Thoracic aorta (tissue), 2 donors: ENCODE results near the gene ROGDI. TPM values are rescaled to one million over a fixed set of nuclear protein-coding genes. Genes with fewer than 3 reads are reported as not detected.

ENCODE experiments used
- ATAC-seq: fragments of 150-250 bp; one replicate; pipeline ENCODE4 v1.8.0; 2017; ENCODE audit warnings: low read depth; ENCODE audit not compliant: insufficient number of reproducible peaks, low FRiP score
- DNase-seq: peaks from one replicate; pipeline ENCODE4 v3.0.0-alpha.2; 2020; ENCODE audit warnings: low spot score
- H3K27ac ChIP-seq, 2 donors: fragments of 200-600 bp; sonication (generic); 1 replicate in 1 of 2; 2 replicates in 1 of 2; pipeline ENCODE4 v1.5.1; 2016; ENCODE audit warnings: mild to moderate bottlenecking in 2 of 2, moderate library complexity in 2 of 2
- H3K27me3 ChIP-seq: fragments of 200-600 bp; sonication (generic); replicated peaks from 2 replicates; pipeline ENCODE4 v1.6.0; 2016; ENCODE audit warnings: mild to moderate bottlenecking; ENCODE audit not compliant: insufficient read depth
- H3K36me3 ChIP-seq: fragments of 200-600 bp; sonication (generic); one replicate; pipeline ENCODE4 v1.5.1; 2016
- H3K4me1 ChIP-seq, 2 donors: fragments of 200-600 bp; sonication (generic); 1 replicate in 1 of 2; 2 replicates in 1 of 2; pipeline versions ENCODE4 v1.5.1 to v1.6.0; 2016; ENCODE audit warnings: low read depth in 2 of 2, mild to moderate bottlenecking in 1 of 2; ENCODE audit not compliant: control insufficient read depth in 1 of 2
- H3K4me3 ChIP-seq: fragments of 200-600 bp; sonication (generic); 2 replicates; pipeline ENCODE4 v1.5.1; 2016; ENCODE audit warnings: mild to moderate bottlenecking
- H3K9me3 ChIP-seq: fragments of 200-600 bp; sonication (generic); 2 replicates; pipeline ENCODE4 v1.5.1; 2016
- CTCF ChIP-seq: fragments of 200-600 bp; sonication (generic); IDR thresholded peaks from one replicate; pipeline ENCODE4 v1.5.1; 2019; ENCODE audit warnings: antibody characterized with exemption
- total RNA-seq, 2 donors: library from RNA; depleted of rRNA; stranded (reverse); fragments of >200 nt; gene quantifications; one replicate each; pipeline versions ENCODE4 v1.1.0 to v1.2.3, GENCODE V29; 2016

Gene ROGDI
- total RNA-seq, 2 donors from 2014 or later = 4.2 to 23.7 TPM

- Histone ChIP-seq H3K27ac (no peak overlapping the region), H3K36me3 (peaks cover 5% of the 10 kb centered on the region), H3K9me3 (no peaks in the 10 kb centered on the region), H3K27me3 (no peaks in the 10 kb centered on the region), H3K4me1 (peaks cover 9 to 12% of the 10 kb centered on the region in 2 donors), H3K4me3 (no peak overlapping the region)
- TF ChIP-seq CTCF = no peak
- DNase-seq (no peak), ATAC-seq (no peak)
Measured at GRCh38 chr16:4797805-4798252, 4.6 kb downstream of the ROGDI start.

GRCh38 chr16:4796982-4797804 lies 5.2 kb downstream of the ROGDI start:
- Histone ChIP-seq H3K27me3 (no peaks in the 10 kb centered on the region), H3K27ac (no peak overlapping the region), H3K4me1 (peaks cover 9 to 12% of the 10 kb centered on the region in 2 donors), H3K9me3 (no peaks in the 10 kb centered on the region), H3K4me3 (no peak overlapping the region), H3K36me3 (peaks cover 5% of the 10 kb centered on the region)
- ATAC-seq (no peak), DNase-seq (no peak)
- TF ChIP-seq CTCF = no peak

- no peak overlapping the region for H3K4me3 ChIP-seq
- H3K36me3 ChIP-seq = peaks cover 5% of the 10 kb centered on the region
- no peak for TF ChIP-seq CTCF
- peaks cover 0 to 3% of the 10 kb centered on the region in 2 donors for H3K4me1 ChIP-seq
- no peaks in the 10 kb centered on the region for H3K9me3 ChIP-seq
- DNase-seq (no peak), ATAC-seq (no peak)
- H3K27me3 ChIP-seq = no peaks in the 10 kb centered on the region
- no peak overlapping the region for H3K27ac ChIP-seq
Measured at GRCh38 chr16:4795828-4796572, 6.4 kb downstream of the ROGDI start.

GRCh38 chr16:4795181-4795827 lies 7.1 kb downstream of the ROGDI start, which contains the start of gene SMIM22:
Gene SMIM22, plus strand, starts transcription at chr16:4795369. Its CDS starts 366 bp downstream, at chr16:4795735.
- Histone ChIP-seq H3K36me3 (peaks cover 5% of the 10 kb centered on the region), H3K4me3 (no peak within 1 kb of the TSS), H3K27me3 (no peaks in the 10 kb centered on the region), H3K4me1 (no peaks in the 10 kb centered on the region), H3K27ac (no peak within 1 kb of the TSS), H3K9me3 (no peaks in the 10 kb centered on the region)
- no peak for ATAC-seq
- no peak for TF ChIP-seq CTCF
- no peak for DNase-seq
